GM10248 (cell line): ENCODE results near the gene HAGHL.
"Not testable (repeated sequence)": the region's sequence is repeated elsewhere in the genome, so short reads cannot be mapped to it uniquely, and the experiment has no call there.

ENCODE experiments used
- CTCF ChIA-PET: fragments of 300-600 bp; sonication (Branson Sonifier 250); formaldehyde crosslinking; extraction: SDS; loops from one replicate; lab custom pipeline; 2021; ENCODE audit warnings: antibody characterized with exemption; lab: Yijun Ruan, JAX
- POLR2A ChIA-PET: fragments of 350-650 bp; sonication (Branson Sonifier 250); formaldehyde crosslinking; extraction: SDS; loops from one replicate; lab custom pipeline; 2020; ENCODE audit warnings: antibody characterized with exemption; lab: Yijun Ruan, JAX
- DNase-seq: peaks from one replicate; pipeline ENCODE4 v3.0.0; 2012; ENCODE audit errors: extremely low spot score
- CTCF ChIP-seq: IDR thresholded peaks from 2 replicates; pipeline ENCODE4 v1.5.1; 2012; ENCODE audit warnings: mild to moderate bottlenecking, low read depth; ENCODE audit errors: extremely low read depth, missing control alignments, control extremely low read depth

Gene HAGHL

GRCh38 chr16:751152-752006 lies 24.5 kb downstream of the HAGHL start:
- TF ChIP-seq CTCF, result no peak
- ChIA-PET CTCF (interaction anchor here (0.9 to 2.1 kb wide), 3 partner anchors 11 to 306 kb away, joined by 3 to 8 read pairs (median 3); partner anchors contain the start of gene CIAO3), POLR2A (no interaction called here)
- no peak for DNase-seq

- no peak for TF ChIP-seq CTCF
- ChIA-PET POLR2A (no interaction called here), CTCF (interaction anchor here (2.1 kb wide), 1 partner anchor 11 kb away, joined by 8 read pairs; the partner anchor contains the start of gene CIAO3)
- DNase-seq, result no peak
Measured at GRCh38 chr16:752007-752312, 25.1 kb downstream of the HAGHL start.

- CTCF ChIA-PET, DNase-seq, POLR2A ChIA-PET: not testable (repeated sequence)
Measured at GRCh38 chr16:754121-754607, 27.3 kb downstream of the HAGHL start.

GRCh38 chr16:754656-755055 lies 27.8 kb downstream of the HAGHL start:
- no peak for TF ChIP-seq CTCF
- CTCF ChIA-PET, result no interaction called here
- POLR2A ChIA-PET, result no interaction called here
- no peak for DNase-seq

- no peak for TF ChIP-seq CTCF
- no peak for DNase-seq
- POLR2A ChIA-PET, result no interaction called here
- CTCF ChIA-PET, result interaction anchor here (0.8 to 1.2 kb wide), 2 partner anchors 11 to 29 kb away, joined by 3 to 4 read pairs; no protein-coding TSS in a partner anchor
Measured at GRCh38 chr16:756428-756827, 29.5 kb downstream of the HAGHL start.

GRCh38 chr16:759110-759910 lies 32.4 kb downstream of the HAGHL start:
- ChIA-PET POLR2A (no interaction called here), CTCF (interaction anchor here (1.7 to 2.1 kb wide), 2 partner anchors 10 to 39 kb away, joined by 4 to 5 read pairs; partner anchors contain the start of gene ANTKMT)
- no peak for TF ChIP-seq CTCF
- no peak for DNase-seq
